HFF-Myc (cell line): ENCODE data around the gene ZNF526.

Experiments
- DNase-seq: peaks from one replicate; pipeline ENCODE4 v3.0.0-alpha.2; 2011; ENCODE audit warnings: low read depth; ENCODE audit errors: extremely low read depth
- H3K4me3 ChIP-seq: replicated peaks from 2 replicates; pipeline ENCODE4 v1.5.1; 2011; ENCODE audit warnings: low read depth, mild to moderate bottlenecking, control low read depth, low read length
- TF ChIP-seq, protein P1 (sequence below): IDR thresholded peaks from 2 replicates; pipeline ENCODE4 v1.5.1; 2012; ENCODE audit warnings: mild to moderate bottlenecking, low read depth, low read length, control low read depth; ENCODE audit errors: missing control alignments

ZNF526 gene

DNA sequence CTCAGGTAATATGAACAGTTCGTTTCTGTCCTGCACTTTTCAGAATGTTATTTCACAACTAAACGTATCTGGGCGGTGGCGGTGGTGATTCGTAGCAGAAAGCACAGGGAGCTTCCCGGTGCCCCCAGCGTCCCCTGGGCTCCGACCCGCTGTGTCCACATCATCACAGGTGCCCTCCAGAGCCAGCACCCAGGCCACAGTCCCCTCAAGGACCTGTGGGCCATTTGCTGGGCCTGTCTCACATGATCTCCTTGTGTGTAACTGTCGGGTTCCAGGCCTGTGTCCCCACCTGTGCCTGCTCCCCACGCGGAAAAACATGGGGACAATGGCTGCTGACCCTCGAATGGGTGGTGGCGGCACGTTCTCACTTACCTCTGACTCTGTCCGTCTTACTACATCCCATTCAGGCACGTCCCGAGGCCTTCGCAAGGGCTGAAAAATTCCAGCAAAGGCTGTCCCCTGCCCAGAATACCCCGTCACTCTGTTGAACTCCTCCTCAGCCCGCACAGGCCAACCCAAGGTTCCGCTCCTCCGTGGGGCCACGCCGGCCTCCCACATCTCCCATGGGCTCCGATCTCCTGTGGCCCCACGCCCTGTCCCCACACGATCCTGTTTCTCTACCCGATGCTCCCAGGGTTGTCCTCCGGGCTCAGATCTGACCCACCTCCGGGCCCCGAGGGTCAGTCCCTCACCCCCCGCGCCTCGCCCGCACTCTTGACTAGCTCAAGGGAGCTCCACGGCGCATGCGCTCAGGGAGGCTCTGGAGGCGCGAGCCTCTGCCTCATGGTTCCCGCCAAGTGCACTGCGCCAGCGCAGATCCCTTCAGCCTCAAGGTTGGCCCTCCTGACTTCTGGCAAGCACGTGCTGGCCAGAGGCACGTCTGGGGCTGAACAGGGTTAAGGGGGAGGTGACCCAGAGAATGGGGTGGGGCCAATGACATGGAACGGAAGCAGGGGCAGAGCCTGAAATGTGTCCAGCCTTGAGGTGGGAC, 23.8 kb upstream of the ZNF526 start:
- no peak for DNase-seq
- no peak overlapping the region for H3K4me3 ChIP-seq
- TF ChIP-seq, protein P1, sequence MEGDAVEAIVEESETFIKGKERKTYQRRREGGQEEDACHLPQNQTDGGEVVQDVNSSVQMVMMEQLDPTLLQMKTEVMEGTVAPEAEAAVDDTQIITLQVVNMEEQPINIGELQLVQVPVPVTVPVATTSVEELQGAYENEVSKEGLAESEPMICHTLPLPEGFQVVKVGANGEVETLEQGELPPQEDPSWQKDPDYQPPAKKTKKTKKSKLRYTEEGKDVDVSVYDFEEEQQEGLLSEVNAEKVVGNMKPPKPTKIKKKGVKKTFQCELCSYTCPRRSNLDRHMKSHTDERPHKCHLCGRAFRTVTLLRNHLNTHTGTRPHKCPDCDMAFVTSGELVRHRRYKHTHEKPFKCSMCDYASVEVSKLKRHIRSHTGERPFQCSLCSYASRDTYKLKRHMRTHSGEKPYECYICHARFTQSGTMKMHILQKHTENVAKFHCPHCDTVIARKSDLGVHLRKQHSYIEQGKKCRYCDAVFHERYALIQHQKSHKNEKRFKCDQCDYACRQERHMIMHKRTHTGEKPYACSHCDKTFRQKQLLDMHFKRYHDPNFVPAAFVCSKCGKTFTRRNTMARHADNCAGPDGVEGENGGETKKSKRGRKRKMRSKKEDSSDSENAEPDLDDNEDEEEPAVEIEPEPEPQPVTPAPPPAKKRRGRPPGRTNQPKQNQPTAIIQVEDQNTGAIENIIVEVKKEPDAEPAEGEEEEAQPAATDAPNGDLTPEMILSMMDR: no peak

DNA sequence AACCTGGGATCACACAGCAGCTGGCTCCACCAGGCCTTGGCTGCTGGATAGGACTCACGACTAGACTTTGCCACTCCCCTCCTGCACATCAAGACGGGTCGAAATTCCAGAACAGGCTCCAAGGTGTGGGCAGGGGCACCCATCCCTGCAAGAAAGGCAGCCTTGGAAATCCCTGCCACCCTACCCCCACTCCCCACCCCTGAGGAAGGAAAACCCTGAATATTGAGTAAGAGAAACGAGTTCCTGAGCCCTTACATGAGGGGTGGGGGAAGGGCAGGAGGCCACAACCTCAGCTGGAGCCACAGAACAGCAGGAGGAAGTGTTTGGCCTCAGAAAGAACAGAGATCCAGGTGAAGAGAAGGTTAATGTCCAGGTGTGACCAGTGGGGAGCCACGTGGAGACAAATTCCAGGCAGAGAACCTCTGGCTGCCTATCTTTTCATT, 22.7 kb upstream of the ZNF526 start:
- no peak overlapping the region for H3K4me3 ChIP-seq
- DNase-seq: no peak
- TF ChIP-seq, protein P1: no peak

DNA sequence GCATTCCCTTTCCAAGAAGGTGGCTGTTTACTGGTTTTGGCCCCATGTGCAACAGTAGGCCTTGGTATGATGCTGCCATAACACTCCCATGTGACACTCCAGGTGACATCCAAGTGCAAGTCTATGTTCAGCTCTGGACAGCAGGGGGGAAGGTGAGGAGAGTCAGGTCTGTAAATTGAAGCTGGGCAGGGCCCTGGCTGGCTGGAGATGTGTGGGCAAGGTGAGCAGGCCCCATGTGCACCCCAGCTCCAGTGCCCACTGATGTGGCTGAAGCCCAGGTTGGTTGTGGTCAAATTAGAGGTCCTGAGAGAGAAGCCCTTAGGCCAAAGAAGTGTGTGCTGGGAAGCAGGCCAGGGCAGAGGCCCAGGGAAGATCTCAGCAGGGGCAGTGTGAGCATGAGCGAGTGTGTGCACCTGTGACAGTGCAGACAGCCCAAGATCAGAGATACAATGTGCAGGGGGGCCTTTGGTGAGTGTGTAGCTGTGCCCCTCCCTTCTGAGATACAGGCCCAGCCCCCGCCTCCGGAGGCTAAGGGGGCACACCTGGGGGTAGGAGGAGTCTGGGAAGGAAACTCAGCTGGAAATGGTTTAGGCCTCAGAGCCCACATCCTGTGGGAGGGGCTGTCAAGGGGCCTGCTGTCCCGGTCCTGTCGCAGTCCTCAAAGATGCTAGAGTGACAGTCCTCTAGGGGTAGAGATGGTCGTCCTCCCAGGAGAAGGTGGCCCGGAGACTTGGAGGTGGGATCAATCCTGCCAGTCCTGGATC, 21.3 kb upstream of the ZNF526 start:
- DNase-seq: no peak
- H3K4me3 ChIP-seq: no peak overlapping the region
- TF ChIP-seq, protein P1: no peak

DNA sequence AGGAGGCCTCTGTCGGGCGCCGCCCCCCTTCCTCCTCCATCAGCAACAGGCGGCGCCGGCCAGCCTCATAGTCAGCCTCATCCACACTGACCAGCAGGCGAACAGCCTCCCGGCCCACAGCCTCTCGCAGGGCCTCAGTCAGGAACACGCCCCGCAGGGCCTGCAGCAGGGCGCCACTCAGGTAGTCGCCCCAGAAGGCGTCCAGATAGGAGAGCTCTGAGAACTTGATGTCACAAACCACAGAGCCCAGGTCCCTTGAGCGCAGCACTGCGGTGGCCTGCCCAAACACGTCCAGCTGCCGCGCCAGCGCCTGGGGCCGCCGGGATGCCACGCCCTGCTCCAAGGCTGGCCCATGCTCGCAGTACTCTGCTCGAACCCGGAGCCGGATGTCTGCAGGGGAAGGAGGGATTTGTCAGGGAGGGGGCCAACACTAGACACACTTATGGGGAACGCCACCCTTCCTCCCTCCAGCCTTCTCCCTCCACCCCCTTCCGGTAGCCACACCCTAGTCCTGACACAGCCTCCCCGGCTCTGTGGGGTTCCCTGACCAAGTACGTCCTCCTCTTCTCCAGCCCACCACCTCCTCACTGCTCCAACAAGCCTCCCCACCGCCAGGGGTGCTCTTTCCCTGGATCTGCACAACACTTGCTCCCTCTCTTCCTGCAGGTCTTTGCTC, 20.5 kb upstream of the ZNF526 start:
- no peak for DNase-seq
- TF ChIP-seq, protein P1: no peak
- no peak overlapping the region for H3K4me3 ChIP-seq

DNA sequence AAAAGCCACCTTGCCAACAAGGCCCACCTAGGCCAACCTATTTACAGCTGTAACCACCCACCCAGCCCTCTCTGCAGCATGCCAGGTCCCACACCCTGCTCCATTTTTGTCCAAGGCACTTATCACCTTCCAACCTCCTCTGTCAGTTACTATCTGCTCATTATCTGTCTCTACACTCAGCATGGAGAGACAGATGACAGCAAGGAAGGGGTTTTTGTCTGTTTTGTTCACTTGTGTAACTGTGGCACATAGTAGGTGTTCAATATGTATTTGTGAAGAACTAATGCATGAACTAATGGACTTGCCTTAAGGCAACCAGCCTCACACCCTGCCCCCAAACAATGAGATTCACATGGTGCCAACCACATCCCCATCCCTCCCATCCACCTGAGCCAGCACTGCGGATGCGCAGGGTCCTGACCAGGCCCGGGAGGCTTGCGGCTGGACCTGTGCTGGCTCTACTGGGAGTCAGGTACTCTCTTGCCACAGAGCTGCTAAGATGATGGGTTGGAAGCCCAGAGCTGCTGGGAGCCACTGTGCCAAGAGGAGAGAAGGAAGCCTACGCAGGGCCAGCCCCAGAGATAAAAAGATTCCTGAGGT, 19.9 kb upstream of the ZNF526 start:
- DNase-seq: no peak
- no peak overlapping the region for H3K4me3 ChIP-seq

More for the DNA sequence above, 19.9 kb upstream of the ZNF526 start:
- TF ChIP-seq, protein P1: no peak
